Muscle of arm (tissue), 12 donors: ENCODE data around the gene KSR1. TPM values are rescaled to one million over a fixed set of nuclear protein-coding genes. Genes with fewer than 3 reads are reported as not detected.

ENCODE experiments used
- DNase-seq: peaks from one replicate; pipeline ENCODE4 v3.0.0-alpha.2; 2013
- polyA plus RNA-seq, 12 donors: library from polyadenylated mRNA; unstranded; fragments of 120-200 nt; gene quantifications; one replicate each; pipeline ENCODE4 v1.2.1, GENCODE V29; 2013; ENCODE audit not compliant: insufficient read length in 12 of 12

Gene KSR1
- polyA plus RNA-seq, 12 donors: 61.7 to 121 (median 95.5) TPM; not detected in 1

DNA sequence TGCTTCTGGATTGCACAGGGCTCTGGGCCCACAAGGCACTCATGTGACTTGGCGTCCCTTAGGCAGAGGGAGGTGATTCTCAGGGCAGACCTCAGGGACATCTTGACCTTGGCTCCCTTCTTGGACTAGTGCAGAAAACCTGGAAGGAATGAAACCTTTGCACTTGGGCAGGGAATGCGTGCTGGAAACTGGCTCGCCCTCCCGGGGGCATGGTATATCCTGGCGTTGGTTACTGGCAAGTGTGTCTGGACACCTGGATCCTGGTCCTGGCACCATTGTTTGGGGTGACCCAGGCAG lies 111.3 kb downstream of the KSR1 start:
- no peak for DNase-seq

DNA sequence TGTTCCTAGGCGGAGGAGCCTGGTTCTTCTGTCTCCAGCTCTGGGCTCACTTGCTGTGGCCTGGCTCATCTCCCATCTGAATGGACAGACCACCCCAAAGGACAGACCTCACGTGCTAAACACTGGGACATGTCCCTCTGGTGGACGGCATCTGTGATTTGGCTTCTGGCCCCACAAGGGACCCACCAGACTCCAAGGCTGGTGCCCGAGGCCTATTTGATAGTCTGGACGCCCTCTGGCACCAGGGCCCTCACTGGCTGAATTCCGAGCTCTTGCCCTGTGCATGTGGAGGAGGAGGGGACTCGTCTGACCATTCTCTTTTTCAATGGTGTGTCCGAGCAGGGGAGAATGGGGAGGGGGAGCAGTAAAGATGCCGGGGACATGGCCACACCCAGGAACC lies 112.0 kb downstream of the KSR1 start:
- DNase-seq: no peak

DNA sequence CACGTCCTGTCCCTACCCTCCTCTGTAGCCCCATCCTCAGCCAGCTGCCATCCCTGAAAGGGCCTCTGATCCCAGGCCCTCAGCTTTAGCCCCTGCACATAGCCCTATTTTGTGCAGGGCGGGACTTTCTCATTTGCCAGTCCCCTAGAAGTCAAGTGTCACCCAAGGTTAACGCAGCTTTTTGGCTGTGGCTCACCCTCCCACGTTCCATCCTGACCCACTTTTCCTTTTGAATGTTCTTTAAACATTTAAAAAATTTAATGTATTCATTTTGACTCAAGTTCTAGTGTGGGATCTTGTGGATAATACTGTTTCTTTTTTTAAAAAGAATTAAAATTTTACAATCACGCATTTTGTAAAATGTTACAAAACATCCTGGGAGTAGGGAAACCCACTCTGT lies 112.6 kb downstream of the KSR1 start:
- DNase-seq: no peak

DNA sequence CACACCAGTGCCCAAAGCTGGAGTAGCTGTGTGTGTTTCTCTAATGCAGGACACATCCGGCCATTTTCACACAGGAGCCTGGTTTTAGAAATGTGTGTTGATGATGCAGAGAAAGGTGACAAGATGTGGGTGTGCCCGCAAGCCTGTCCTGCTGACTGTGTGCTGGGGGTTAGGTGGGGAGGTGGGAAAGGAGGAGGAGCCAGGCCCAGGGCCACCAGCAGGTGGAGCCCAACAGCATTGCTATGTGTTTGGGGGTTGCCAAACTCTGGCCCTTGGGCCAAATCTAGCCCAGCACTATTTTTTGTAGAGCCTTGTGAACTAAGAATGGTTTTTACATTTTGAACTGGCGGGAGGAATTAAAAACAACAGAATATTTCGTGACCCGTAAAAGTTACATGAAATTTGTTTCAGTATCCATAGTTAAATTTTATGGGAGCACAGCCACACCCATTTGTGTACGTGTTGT lies 113.0 kb downstream of the KSR1 start:
- no peak for DNase-seq

GRCh38 chr17:27569884-27570577 lies 113.8 kb downstream of the KSR1 start:
- no peak for DNase-seq

GRCh38 chr17:27570578-27570914 lies 114.3 kb downstream of the KSR1 start:
- DNase-seq: no peak

DNA sequence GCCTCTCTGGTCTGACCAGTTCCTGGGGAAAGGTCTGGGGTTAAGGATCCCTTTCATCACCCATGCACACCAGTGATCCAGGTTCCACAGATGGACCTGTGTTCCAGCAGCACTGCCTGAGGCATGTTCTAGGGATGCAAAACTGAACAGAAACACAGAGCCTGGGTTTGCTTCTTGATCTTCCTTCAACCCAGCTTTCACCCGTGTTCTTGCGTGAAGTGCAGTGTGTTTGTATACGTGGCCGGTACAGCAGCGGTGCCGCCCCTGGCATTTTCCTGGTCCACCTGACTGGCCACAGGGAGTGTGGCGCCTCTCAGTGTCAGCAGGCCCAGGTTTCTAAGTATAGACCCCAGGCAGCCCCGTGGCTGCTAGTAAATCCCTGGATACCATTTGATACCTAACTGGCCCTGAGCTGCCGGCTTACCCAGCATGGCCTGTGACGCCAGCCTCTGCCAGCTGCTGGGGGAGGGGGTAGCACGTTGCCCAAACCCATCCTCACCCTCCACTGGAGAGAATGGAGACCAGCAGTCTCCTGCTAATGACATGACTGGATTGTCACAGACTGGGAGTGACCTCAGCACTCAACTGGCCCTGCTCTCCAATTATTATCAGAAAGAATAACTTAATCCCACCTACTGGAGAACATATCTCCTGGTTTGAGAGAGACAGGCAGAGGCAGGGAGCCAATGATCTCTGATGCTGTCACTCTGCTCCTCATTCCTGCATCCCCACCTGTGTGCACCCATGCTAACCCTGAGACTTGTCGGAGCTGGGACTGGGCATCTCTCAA lies 115.5 kb downstream of the KSR1 start:
- no peak for DNase-seq

- no peak for DNase-seq
Observed at GRCh38 chr17:27572665-27573064, 116.4 kb downstream of the KSR1 start.

GRCh38 chr17:27573548-27573947 lies 117.3 kb downstream of the KSR1 start:
- DNase-seq: no peak

GRCh38 chr17:27573971-27574525 lies 117.8 kb downstream of the KSR1 start:
- DNase-seq: no peak

- no peak for DNase-seq
Observed at GRCh38 chr17:27575096-27575911, 119.1 kb downstream of the KSR1 start.

GRCh38 chr17:27575912-27576252 lies 119.6 kb downstream of the KSR1 start:
- DNase-seq: no peak

GRCh38 chr17:27576477-27577083 lies 120.3 kb downstream of the KSR1 start:
- DNase-seq: no peak

DNA sequence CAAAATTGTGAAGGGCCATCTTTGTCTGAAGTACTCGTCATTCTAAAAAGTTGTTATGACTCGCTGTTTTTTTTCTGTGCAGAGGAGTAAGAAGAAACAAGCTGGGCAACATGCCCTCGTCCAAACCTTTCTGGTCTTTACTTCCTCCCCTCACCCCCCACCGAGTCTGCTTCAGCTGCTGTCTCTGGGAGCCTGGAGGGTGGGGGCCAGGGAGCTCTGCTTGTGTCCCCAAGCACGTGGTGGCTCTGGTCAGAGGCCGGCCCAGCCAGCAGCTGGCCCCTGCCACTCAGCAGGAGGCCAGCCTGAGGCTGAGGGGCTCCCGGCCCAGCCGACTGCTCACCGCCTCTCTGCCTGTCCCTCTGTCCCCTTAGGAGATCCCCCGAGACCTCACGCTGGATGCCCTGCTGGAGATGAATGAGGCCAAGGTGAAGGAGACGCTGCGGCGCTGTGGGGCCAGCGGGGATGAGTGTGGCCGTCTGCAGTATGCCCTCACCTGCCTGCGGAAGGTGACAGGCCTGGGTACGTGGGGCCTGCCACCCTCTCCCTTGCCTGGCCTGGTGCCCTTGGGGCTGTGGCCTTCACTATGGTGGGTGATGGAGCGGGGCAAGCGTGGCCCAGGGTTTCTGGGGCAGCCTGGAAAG lies 121.0 kb downstream of the KSR1 start:
- peak; percentile 51 for DNase-seq

DNA sequence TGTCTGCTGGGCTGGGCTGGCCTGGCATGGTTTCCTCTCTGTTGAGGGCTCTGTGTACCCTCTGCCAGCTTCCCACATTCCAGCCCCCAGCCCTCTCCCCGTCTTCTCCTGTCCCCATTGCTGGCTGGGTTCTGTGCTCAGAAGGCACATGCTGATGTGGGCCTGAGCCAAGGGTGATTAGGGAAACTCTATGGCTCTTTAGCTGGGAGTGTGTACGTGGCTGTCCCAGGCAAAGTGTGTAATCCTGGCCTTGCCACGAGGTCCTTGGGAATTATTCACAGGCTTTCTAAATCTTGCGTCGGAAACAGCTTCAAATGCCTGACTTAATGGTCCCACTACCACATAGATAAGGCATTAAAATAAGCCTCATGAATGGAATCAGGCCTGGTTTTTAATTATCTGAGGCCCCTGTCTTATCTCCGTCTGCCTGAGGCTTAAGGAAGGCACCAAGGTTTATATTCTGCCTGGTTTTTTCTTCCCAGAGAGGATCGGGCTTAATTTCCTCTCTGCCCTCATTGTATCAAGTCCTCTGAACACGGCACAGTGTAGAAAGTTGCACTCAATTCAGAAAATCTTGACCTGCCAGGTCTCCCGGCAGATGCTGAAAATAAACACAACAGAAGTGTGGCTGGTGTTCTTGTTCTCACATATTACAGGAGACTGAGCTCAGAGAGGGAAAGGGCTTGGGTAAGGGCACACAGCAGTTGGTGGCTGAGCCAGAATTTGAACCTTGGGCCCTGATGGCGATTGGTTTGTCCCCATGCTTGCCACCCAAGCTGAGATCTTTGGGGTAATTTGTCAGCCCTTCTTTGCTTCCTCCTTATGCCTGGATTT lies 121.9 kb downstream of the KSR1 start:
- peak; percentile 44 for DNase-seq

DNA sequence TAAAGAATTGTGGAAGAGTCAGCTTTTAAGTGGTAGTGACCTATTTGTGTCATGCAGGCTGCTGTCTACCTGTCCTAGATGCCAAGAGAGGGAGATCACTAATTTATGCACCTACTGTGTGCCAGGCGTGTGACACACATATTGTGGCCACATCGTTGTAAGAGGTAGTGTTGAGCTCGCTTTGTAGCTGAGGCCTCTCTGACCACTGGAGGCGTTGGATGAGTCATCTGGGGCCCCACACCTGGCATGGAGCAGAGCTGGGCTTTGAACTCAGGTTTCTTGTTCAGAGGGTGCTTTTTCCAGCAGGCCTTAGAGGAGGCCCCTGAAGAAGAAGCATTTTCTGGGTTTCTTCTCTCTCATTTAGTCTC lies 122.5 kb downstream of the KSR1 start:
- DNase-seq: no peak

GRCh38 chr17:27579304-27579703 lies 123.1 kb downstream of the KSR1 start:
- no peak for DNase-seq

- no peak for DNase-seq
Observed at GRCh38 chr17:27579897-27580321, 123.7 kb downstream of the KSR1 start.

DNA sequence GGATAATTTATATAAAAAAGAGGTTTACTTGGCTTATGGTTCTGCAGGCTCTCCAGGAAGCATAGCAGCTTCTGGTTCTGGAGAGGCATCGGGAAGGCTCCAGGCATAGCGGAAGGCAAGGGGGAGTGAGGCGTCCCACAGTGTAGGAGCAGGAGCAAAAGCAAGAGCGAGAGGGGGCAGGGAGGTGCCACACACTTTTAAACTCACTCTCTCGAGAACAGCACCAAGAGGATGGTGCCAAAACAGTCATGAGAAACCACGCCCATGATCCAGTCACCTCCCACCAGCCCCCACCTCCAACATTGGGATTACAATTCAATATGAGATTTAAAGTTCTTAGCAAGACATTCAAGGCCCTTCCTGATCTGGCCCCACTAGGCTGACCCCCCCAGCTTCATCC lies 124.8 kb downstream of the KSR1 start:
- DNase-seq: no peak

DNA sequence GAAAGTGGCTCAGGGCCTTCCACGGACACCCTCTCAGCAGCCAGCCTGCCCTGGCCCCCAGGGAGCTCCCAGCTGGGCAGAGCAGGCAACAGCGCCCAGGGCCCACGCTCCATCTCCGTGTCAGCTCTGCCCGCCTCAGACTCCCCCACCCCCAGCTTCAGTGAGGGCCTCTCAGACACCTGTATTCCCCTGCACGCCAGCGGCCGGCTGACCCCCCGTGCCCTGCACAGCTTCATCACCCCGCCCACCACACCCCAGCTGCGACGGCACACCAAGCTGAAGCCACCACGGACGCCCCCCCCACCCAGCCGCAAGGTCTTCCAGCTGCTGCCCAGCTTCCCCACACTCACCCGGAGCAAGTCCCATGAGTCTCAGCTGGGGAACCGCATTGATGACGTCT lies 126.4 kb downstream of the KSR1 start:
- no peak for DNase-seq
